Spinal cord (tissue), 10 donors: ENCODE results near the gene KIAA1217. TPM values are rescaled to one million over a fixed set of nuclear protein-coding genes. Genes with fewer than 3 reads are reported as not detected.

Experiments
- DNase-seq, 6 donors: peaks; one replicate each; pipeline versions ENCODE4 v3.0.0 to v3.0.0-alpha.2; 2013 to 2015; ENCODE audit warnings: low spot score in 6 of 6, low read depth in 4 of 6
- H3K27ac ChIP-seq: one replicate; pipeline ENCODE4 v1.5.1; 2013; ENCODE audit warnings: low read depth, low read length, control low read depth
- H3K27me3 ChIP-seq: one replicate; pipeline ENCODE4 v1.6.1; 2013; ENCODE audit warnings: low read length; ENCODE audit not compliant: control insufficient read depth, insufficient read depth
- H3K36me3 ChIP-seq: one replicate; pipeline ENCODE4 v1.6.1; 2013; ENCODE audit warnings: low read length; ENCODE audit not compliant: control insufficient read depth, insufficient read depth
- H3K4me1 ChIP-seq: one replicate; pipeline ENCODE4 v1.6.1; 2013; ENCODE audit warnings: low read length; ENCODE audit not compliant: control insufficient read depth, insufficient read depth
- H3K4me3 ChIP-seq: one replicate; pipeline ENCODE4 v1.5.1; 2013; ENCODE audit warnings: low read depth, low read length, control low read depth
- H3K9me3 ChIP-seq: one replicate; pipeline ENCODE4 v1.6.1; 2013; ENCODE audit warnings: low read length; ENCODE audit not compliant: control insufficient read depth, insufficient read depth
- WGBS: methylation state at CpG from one replicate; pipeline ENCODE4 v1.1.5; 2013; ENCODE audit warnings: missing lambda C conversion rate; ENCODE audit not compliant: insufficient coverage; 5-methylcytosine and 5-hydroxymethylcytosine counted together
- polyA plus RNA-seq, 2 donors: library from polyadenylated mRNA; unstranded; fragments of 120-200 nt; gene quantifications; one replicate each; pipeline ENCODE4 v1.2.1, GENCODE V29; 2013; ENCODE audit not compliant: insufficient read length in 2 of 2
- total RNA-seq, 2 donors: library from RNA; depleted of rRNA in 1 of 2; stranded (reverse); fragments of 120-200 nt in 1 of 2; fragments of >200 nt in 1 of 2; gene quantifications; one replicate each; pipeline versions ENCODE4 v1.2.3 to v1.2.4, GENCODE V29; 2013 to 2014
- donor health status: healthy.

Gene KIAA1217
- total and polyA plus RNA-seq, 4 donors: 8.7 to 26.7 (median 15.3) TPM

- no peaks in the 10 kb centered on the region for H3K9me3 ChIP-seq
- peak overlapping the region; percentile 61 for H3K4me3 ChIP-seq
- no peaks in the 10 kb centered on the region for H3K27me3 ChIP-seq
- peaks cover 17% of the 10 kb centered on the region for H3K4me1 ChIP-seq
- H3K36me3 ChIP-seq: no peaks in the 10 kb centered on the region
- peak in 2 of 6 donors; percentile 39 to 45 for DNase-seq
- H3K27ac ChIP-seq: peak overlapping the region; percentile 72
- 71% methylated on average over 6 of the region's 13 CpGs for WGBS
Measured at GRCh38 chr10:24207781-24208611, 942 bp upstream of the KIAA1217 start.

- peak in 2 of 6 donors; percentile 54 to 72 for DNase-seq
- Histone ChIP-seq H3K27me3 (no peaks in the 10 kb centered on the region), H3K9me3 (no peaks in the 10 kb centered on the region), H3K4me3 (peak overlapping the region; percentile 61), H3K27ac (peak overlapping the region; percentile 72), H3K4me1 (peaks cover 17% of the 10 kb centered on the region), H3K36me3 (no peaks in the 10 kb centered on the region)
- 0% methylated on average over 5 of the region's 5 CpGs for WGBS
Measured at GRCh38 chr10:24209432-24209771, 464 bp downstream of the KIAA1217 start.

- no peaks in the 10 kb centered on the region for H3K9me3 ChIP-seq
- DNase-seq: peak in 2 of 6 donors; percentile 20 to 23
- H3K4me3 ChIP-seq: peak overlapping the region; percentile 61
- H3K36me3 ChIP-seq: no peaks in the 10 kb centered on the region
- peaks cover 21% of the 10 kb centered on the region for H3K4me1 ChIP-seq
- WGBS: 7% methylated on average over 8 of the region's 12 CpGs
- H3K27ac ChIP-seq: peak overlapping the region; percentile 72
- no peaks in the 10 kb centered on the region for H3K27me3 ChIP-seq
Measured at GRCh38 chr10:24209946-24210491, 1.1 kb downstream of the KIAA1217 start.

DNA sequence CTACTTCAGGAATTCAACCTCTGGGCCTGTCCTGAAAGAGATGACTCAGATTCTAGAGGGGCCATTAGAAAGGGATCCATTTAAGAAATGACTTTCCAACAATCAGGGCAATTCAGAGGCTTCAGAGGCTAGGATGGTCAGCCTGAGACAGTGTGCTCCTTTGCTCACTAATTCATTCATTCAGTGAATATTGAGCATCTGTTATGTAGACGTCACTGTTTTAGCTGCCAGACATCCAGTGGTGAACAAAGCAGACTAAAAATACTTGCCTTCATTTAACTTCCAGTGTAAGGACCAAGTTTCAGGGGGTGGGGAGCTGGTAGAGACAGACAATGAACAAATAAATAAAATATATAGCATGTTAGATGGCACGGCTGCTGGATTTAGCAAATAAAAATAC lies 1.6 kb downstream of the KIAA1217 start:
- Histone ChIP-seq H3K4me1 (peaks cover 23% of the 10 kb centered on the region), H3K9me3 (no peaks in the 10 kb centered on the region), H3K27me3 (no peaks in the 10 kb centered on the region), H3K27ac (no peak overlapping the region), H3K36me3 (no peaks in the 10 kb centered on the region), H3K4me3 (no peak overlapping the region)
- WGBS: no CpG with 5 or more reads among the region's 2 CpGs
- DNase-seq: no peak

- H3K4me3 ChIP-seq: no peak overlapping the region
- H3K9me3 ChIP-seq: no peaks in the 10 kb centered on the region
- no peaks in the 10 kb centered on the region for H3K36me3 ChIP-seq
- no peaks in the 10 kb centered on the region for H3K27me3 ChIP-seq
- DNase-seq: no peak
- 87% methylated on average over 1 of the region's 4 CpGs for WGBS
- H3K4me1 ChIP-seq: peaks cover 25% of the 10 kb centered on the region
- no peak overlapping the region for H3K27ac ChIP-seq
Measured at GRCh38 chr10:24213266-24213665, 4.3 kb downstream of the KIAA1217 start.

GRCh38 chr10:24213881-24214280 lies 4.9 kb downstream of the KIAA1217 start:
- Histone ChIP-seq H3K27ac (no peak overlapping the region), H3K4me1 (peaks cover 21% of the 10 kb centered on the region), H3K27me3 (no peaks in the 10 kb centered on the region), H3K4me3 (no peak overlapping the region), H3K9me3 (no peaks in the 10 kb centered on the region), H3K36me3 (no peaks in the 10 kb centered on the region)
- no peak for DNase-seq
- WGBS: no CpG with 5 or more reads among the region's 2 CpGs

DNA sequence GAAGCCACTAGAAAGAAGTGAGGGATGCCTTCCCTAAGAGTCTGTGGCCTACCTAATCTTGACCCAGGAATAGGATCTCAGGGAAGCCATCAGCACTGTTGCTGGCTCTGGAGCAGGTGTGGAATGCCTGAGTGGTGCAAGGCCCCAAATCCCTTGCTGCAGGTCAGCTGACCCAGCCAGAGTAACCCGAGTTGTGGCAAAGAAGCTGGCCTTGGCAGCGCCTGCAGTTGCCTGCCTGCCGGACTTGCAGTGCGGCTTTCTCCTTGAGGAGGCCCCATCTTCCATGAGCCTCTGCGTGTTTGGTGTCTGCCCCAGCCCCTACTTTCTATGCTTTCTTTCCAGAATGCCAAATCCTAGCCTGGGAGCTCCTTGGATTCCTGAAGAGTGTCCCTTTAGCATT lies 5.8 kb downstream of the KIAA1217 start:
- no peaks in the 10 kb centered on the region for H3K9me3 ChIP-seq
- H3K27me3 ChIP-seq: no peaks in the 10 kb centered on the region
- no peaks in the 10 kb centered on the region for H3K36me3 ChIP-seq
- no peak for DNase-seq
- 96% methylated on average over 5 of the region's 5 CpGs for WGBS
- H3K27ac ChIP-seq: no peak overlapping the region
- no peak overlapping the region for H3K4me3 ChIP-seq
- peaks cover 13% of the 10 kb centered on the region for H3K4me1 ChIP-seq

- Histone ChIP-seq H3K27me3 (no peaks in the 10 kb centered on the region), H3K36me3 (no peaks in the 10 kb centered on the region), H3K4me3 (no peak overlapping the region), H3K27ac (peak overlapping the region; percentile 38), H3K9me3 (no peaks in the 10 kb centered on the region), H3K4me1 (peaks cover 9% of the 10 kb centered on the region)
- 83% methylated on average over 1 of the region's 4 CpGs for WGBS
- DNase-seq: no peak
Measured at GRCh38 chr10:24215196-24215595, 6.3 kb downstream of the KIAA1217 start.

DNA sequence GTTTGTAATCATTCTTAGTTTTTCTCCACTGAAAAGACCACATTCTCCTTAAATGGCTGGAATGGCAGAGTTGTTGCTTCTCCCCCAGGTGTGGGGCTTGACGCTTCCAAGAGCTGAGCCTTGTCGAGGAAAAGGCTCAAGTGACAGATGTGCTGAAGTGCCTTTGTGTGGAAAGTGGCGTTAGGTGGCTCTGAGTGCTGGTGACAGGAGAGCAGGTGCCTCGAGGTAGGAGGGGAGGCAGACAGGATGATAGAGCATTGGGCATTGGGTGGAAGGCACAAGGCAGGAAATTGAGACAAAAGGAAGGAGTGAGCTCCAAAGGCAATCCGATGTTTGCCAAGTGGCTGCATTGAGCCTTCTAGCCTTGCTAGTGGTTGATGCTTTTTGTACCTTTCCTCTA lies 6.7 kb downstream of the KIAA1217 start:
- WGBS: 78% methylated on average over 5 of the region's 5 CpGs
- no peak for DNase-seq
- Histone ChIP-seq H3K4me3 (no peak overlapping the region), H3K4me1 (peaks cover 8% of the 10 kb centered on the region), H3K9me3 (no peaks in the 10 kb centered on the region), H3K36me3 (no peaks in the 10 kb centered on the region), H3K27ac (peak overlapping the region; percentile 38), H3K27me3 (no peaks in the 10 kb centered on the region)

DNA sequence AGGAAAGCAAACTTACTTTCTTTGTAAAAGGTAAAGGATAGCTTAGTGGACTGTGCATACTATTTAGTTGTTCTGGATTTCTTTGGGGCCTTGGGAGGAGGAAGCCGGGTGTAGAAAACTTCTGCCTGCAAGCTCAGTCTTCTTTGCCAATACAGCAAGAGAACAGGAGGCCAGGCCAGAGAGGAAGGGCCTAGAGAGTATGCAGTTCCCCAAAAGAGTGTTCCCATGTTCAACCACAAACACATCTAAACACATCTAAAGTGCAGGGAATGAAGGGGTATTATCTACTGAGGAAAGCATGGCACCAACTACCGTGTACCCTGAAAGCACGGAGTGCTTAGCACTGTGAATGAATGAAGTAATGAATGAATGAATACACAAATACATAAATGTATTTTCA lies 11.0 kb downstream of the KIAA1217 start:
- Histone ChIP-seq H3K27me3 (no peaks in the 10 kb centered on the region), H3K9me3 (no peaks in the 10 kb centered on the region), H3K4me1 (peaks cover 5% of the 10 kb centered on the region), H3K4me3 (no peak overlapping the region), H3K27ac (no peak overlapping the region), H3K36me3 (no peaks in the 10 kb centered on the region)
- no peak for DNase-seq
- 83% methylated on average over 1 of the region's 3 CpGs for WGBS
